Mucosa of rectum (tissue), 2 donors: ENCODE data around the gene CBR3.

Experiments used
- H3K27ac ChIP-seq, 2 donors: one replicate each; pipeline ENCODE4 v1.7.0; 2013; ENCODE audit warnings: inconsistent platforms in 2 of 2, low read depth in 2 of 2, low read length in 2 of 2
- H3K27me3 ChIP-seq, 2 donors: one replicate each; pipeline ENCODE4 v1.7.0; 2013; ENCODE audit warnings: low read length in 2 of 2; ENCODE audit not compliant: control insufficient read depth in 2 of 2, insufficient read depth in 2 of 2
- H3K36me3 ChIP-seq, 2 donors: one replicate each; pipeline ENCODE4 v1.7.0; 2013; ENCODE audit warnings: low read length in 2 of 2; ENCODE audit not compliant: control insufficient read depth in 2 of 2, insufficient read depth in 2 of 2
- H3K4me1 ChIP-seq, 2 donors: one replicate each; pipeline ENCODE4 v1.7.0; 2013; ENCODE audit warnings: low read length in 2 of 2, mild to moderate bottlenecking in 1 of 2; ENCODE audit not compliant: control insufficient read depth in 2 of 2, insufficient read depth in 2 of 2
- H3K4me3 ChIP-seq, 2 donors: one replicate each; pipeline ENCODE4 v1.7.0; 2013; ENCODE audit warnings: low read length in 2 of 2
- H3K9ac ChIP-seq, 2 donors: one replicate each; pipeline ENCODE4 v1.7.0; 2013; ENCODE audit warnings: low read length in 2 of 2, low read depth in 1 of 2, mild to moderate bottlenecking in 1 of 2
- H3K9me3 ChIP-seq, 2 donors: one replicate each; pipeline ENCODE4 v1.7.0; 2013; ENCODE audit warnings: low read length in 2 of 2; ENCODE audit not compliant: control insufficient read depth in 2 of 2
- donor health status: healthy.
- donor health status: Normal muscosa, but diverticular disease.

CBR3 gene

GRCh38 chr21:36117286-36117741 lies 17.6 kb upstream of the CBR3 start:
- Histone ChIP-seq H3K4me1 (peaks cover 6 to 10% of the 10 kb centered on the region in 2 donors), H3K27ac (no peak overlapping the region)

DNA sequence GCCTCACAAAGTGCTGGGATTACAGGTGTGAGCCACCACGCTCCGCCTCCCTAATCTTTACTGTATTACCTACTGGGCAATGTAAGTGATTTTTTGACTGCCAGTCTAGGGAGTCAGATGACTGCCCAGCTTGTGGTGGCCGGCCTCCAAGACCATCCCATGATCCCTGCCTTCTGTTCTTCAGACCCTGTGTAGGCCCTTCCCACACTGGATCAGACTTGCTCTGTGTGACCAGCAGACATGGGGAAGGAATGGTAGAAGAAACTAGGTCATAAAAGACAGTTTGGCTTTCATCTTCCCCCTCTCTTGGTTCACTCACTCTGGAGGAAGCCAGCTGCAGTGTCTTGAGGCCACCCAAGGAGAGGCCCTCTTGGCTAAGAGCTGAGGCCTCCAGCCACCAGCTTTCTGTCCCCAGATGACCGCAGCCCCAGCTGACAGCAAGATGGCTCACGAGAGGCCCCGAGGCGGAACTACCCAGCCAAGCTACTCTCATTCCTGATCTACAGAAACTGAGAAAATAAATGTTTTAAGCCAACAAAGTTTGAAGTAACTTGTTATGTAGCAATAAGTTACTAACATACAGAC lies 14.5 kb upstream of the CBR3 start:
- H3K27ac ChIP-seq, result peak overlapping the region in 1 of 2 donors; percentile 23

More at GRCh38 chr21:36117286-36117741, 17.6 kb upstream of the CBR3 start:
- H3K27me3 ChIP-seq, result no peaks in the 10 kb centered on the region
- no peak overlapping the region for H3K4me3 ChIP-seq
- no peaks in the 10 kb centered on the region for H3K36me3 ChIP-seq
- no peaks in the 10 kb centered on the region for H3K9me3 ChIP-seq
- no peak overlapping the region for H3K9ac ChIP-seq

DNA sequence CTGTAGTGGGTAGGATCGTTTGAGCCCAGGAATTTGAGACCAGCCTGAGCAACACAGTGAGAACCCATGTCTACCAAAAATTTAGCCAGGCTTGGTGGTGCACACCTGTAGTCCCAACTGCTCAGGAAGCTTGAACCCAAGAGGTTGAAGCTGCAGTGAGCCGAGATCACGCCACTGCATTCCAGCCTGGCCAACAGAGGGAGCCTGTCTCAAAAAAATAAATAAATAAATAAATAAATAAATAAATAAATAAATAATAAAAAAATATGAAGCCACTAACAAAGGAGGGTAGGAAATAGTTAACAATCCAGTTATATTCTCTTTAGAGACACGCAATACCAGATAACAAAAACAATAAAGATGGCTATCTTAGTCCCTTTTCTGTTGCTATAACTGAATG lies 11.9 kb upstream of the CBR3 start:
- peaks cover 0 to 8% of the 10 kb centered on the region in 2 donors for H3K4me1 ChIP-seq
- no peak overlapping the region for H3K4me3 ChIP-seq
- H3K27ac ChIP-seq, result no peak overlapping the region
- H3K36me3 ChIP-seq, result no peaks in the 10 kb centered on the region
- H3K27me3 ChIP-seq, result no peaks in the 10 kb centered on the region
- H3K9me3 ChIP-seq, result no peaks in the 10 kb centered on the region
- H3K9ac ChIP-seq, result no peak overlapping the region

More for the DNA sequence above, 14.5 kb upstream of the CBR3 start:
- Histone ChIP-seq H3K9ac (no peak overlapping the region), H3K27me3 (no peaks in the 10 kb centered on the region), H3K4me1 (no peaks in the 10 kb centered on the region), H3K4me3 (no peak overlapping the region), H3K36me3 (no peaks in the 10 kb centered on the region), H3K9me3 (no peaks in the 10 kb centered on the region)

DNA sequence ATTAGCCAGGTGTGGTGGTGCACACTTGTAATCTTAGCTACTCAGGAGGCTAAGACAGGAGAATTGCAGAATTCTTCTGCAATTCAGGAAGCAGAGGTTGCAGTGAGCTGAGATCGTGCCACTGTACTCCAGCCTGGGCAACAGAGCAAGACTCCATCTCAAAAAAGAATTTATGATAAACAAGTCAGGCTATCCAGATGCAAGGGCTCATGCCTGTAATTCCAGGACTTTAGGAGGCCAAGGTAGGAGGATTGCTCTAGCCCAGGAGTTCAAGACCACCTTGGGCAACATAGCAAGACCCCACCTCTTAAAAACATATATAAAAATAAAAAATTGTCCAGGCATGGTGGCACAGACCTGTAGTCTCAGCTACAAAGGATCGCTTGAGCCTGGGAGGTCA lies 10.5 kb upstream of the CBR3 start:
- no peak overlapping the region for H3K9ac ChIP-seq
- H3K9me3 ChIP-seq, result no peaks in the 10 kb centered on the region
- peaks cover 0 to 8% of the 10 kb centered on the region in 2 donors for H3K4me1 ChIP-seq
- no peaks in the 10 kb centered on the region for H3K36me3 ChIP-seq
- no peak overlapping the region for H3K27ac ChIP-seq
- H3K4me3 ChIP-seq, result no peak overlapping the region
- no peaks in the 10 kb centered on the region for H3K27me3 ChIP-seq

- no peaks in the 10 kb centered on the region for H3K9me3 ChIP-seq
- H3K27me3 ChIP-seq, result no peaks in the 10 kb centered on the region
- H3K9ac ChIP-seq, result no peak overlapping the region
- H3K27ac ChIP-seq, result peak overlapping the region in 1 of 2 donors; percentile 1
- H3K4me3 ChIP-seq, result no peak overlapping the region
- H3K4me1 ChIP-seq, result peaks cover 0 to 8% of the 10 kb centered on the region in 2 donors
- H3K36me3 ChIP-seq, result no peaks in the 10 kb centered on the region
Observed at GRCh38 chr21:36125512-36126207, 9.2 kb upstream of the CBR3 start.

DNA sequence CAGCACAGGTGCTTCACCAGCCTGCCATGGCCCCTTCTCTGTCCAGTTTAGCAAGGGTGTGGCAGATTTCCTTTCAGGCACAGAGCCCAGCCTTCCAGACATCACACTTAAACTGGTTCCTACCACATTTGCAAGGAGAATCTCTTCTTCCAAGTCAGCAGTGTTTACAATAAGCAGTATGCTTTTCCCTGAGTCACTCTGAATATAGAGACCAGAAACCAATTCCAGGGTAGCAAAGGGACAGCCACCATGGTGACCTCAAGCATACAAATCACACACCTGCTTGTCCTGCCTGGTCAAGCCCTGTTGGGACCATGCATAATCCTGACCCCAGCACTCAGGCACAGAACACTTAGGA lies 8.7 kb upstream of the CBR3 start:
- Histone ChIP-seq H3K9ac (no peak overlapping the region), H3K4me3 (no peak overlapping the region), H3K27ac (peak overlapping the region in 1 of 2 donors; percentile 1)

DNA sequence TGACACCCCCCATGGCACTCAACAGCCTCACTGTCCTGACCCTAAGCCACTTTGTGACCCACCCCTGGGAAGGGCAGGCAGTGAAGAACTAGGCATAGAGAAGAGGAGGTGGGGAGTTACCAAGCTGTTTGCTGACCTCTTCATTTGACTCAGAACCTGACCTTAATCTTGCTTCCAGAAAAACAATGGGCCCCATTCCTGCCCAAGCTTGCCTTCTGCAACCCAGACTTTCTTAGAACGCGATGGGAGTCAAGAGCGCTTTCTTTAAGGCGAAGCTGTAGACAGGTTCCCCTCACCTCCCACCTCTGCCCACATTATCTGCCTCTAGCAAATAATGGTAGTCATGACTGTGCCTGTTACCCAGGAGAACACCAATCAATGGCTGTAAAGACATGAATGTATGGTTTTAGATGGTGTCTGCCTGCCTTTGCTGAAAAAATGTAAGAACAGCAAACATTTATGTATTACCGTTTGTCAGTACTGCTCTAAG lies 8.2 kb upstream of the CBR3 start:
- peak overlapping the region in 1 of 2 donors; percentile 1 for H3K27ac ChIP-seq

More for the DNA sequence above, 8.7 kb upstream of the CBR3 start:
- Histone ChIP-seq H3K27me3 (no peaks in the 10 kb centered on the region), H3K9me3 (no peaks in the 10 kb centered on the region), H3K36me3 (no peaks in the 10 kb centered on the region), H3K4me1 (peaks cover 0 to 8% of the 10 kb centered on the region in 2 donors)

GRCh38 chr21:36127250-36127904 lies 7.5 kb upstream of the CBR3 start:
- H3K27ac ChIP-seq, result no peak overlapping the region

More for the DNA sequence above, 8.2 kb upstream of the CBR3 start:
- no peaks in the 10 kb centered on the region for H3K27me3 ChIP-seq
- no peaks in the 10 kb centered on the region for H3K9me3 ChIP-seq
- H3K9ac ChIP-seq, result no peak overlapping the region
- H3K4me1 ChIP-seq, result peaks cover 0 to 8% of the 10 kb centered on the region in 2 donors
- H3K36me3 ChIP-seq, result no peaks in the 10 kb centered on the region
- no peak overlapping the region for H3K4me3 ChIP-seq

DNA sequence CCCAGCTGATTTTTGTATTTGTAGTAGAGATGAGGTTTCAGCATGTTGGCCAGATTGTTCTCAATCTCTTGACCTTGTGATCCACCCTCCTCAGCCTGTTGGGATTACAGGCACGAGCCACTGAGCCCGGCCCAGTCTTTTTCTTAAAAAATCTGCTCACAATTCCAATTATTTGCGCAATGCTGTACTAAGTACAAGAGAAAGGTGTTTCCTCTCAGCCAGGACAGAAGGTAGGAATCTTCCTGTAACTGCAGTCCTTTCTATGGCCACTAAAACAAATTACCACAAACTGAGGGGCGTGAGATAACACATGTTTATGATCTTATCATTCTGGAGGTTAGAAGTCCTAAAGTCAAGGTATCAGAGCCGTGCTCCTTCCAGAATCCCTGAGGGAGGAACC lies 6.9 kb upstream of the CBR3 start:
- H3K4me3 ChIP-seq, result no peak overlapping the region
- H3K9me3 ChIP-seq, result no peaks in the 10 kb centered on the region
- peaks cover 0 to 8% of the 10 kb centered on the region in 2 donors for H3K4me1 ChIP-seq
- no peaks in the 10 kb centered on the region for H3K27me3 ChIP-seq
- H3K36me3 ChIP-seq, result no peaks in the 10 kb centered on the region
- H3K27ac ChIP-seq, result no peak overlapping the region
- H3K9ac ChIP-seq, result no peak overlapping the region

More at GRCh38 chr21:36127250-36127904, 7.5 kb upstream of the CBR3 start:
- no peaks in the 10 kb centered on the region for H3K36me3 ChIP-seq
- no peak overlapping the region for H3K4me3 ChIP-seq
- H3K9ac ChIP-seq, result no peak overlapping the region
- H3K9me3 ChIP-seq, result no peaks in the 10 kb centered on the region
- H3K27me3 ChIP-seq, result no peaks in the 10 kb centered on the region
- peaks cover 0 to 8% of the 10 kb centered on the region in 2 donors for H3K4me1 ChIP-seq

GRCh38 chr21:36129219-36129618 lies 5.7 kb upstream of the CBR3 start:
- H3K4me1 ChIP-seq, result peaks cover under 1 to 11% of the 10 kb centered on the region in 2 donors
- H3K36me3 ChIP-seq, result no peaks in the 10 kb centered on the region
- no peak overlapping the region for H3K9ac ChIP-seq
- no peak overlapping the region for H3K27ac ChIP-seq
- H3K4me3 ChIP-seq, result no peak overlapping the region
- no peaks in the 10 kb centered on the region for H3K9me3 ChIP-seq
- H3K27me3 ChIP-seq, result no peaks in the 10 kb centered on the region
